ENCODE data around the gene ATF7IP2.
"Not testable (repeated sequence)": the region's sequence is repeated elsewhere in the genome, so short reads cannot be mapped to it uniquely, and the experiment has no call there.

ATF7IP2 gene

GRCh38 chr16:10428433-10429168 is 42.7 kb downstream of the ATF7IP2 start:
- no peak for TF ChIP-seq CTCF (IDR thresholded peaks at IDR 0.05; ENCODE audit: borderline replicate concordance, insufficient read depth, low read depth, low read length)
- H3K4me3 ChIP-seq (ENCODE audit: low read depth, low read length): no peak overlapping the region

- not testable (repeated sequence) for H3K4me3 ChIP-seq (ENCODE audit: low read depth, low read length)
These were observed 43.6 kb downstream of the ATF7IP2 start for GRCh38 chr16:10429299-10429969.

GRCh38 chr16:10441726-10442125 is 55.9 kb downstream of the ATF7IP2 start:
- no peak for TF ChIP-seq CTCF (IDR thresholded peaks at IDR 0.05; ENCODE audit: borderline replicate concordance, insufficient read depth, low read depth, low read length)
- H3K4me3 ChIP-seq (ENCODE audit: low read depth, low read length): no peak overlapping the region

- no peak overlapping the region for H3K4me3 ChIP-seq (ENCODE audit: low read depth, low read length)
- no peak for TF ChIP-seq CTCF (IDR thresholded peaks at IDR 0.05; ENCODE audit: borderline replicate concordance, insufficient read depth, low read depth, low read length)
These were observed 61.4 kb downstream of the ATF7IP2 start for GRCh38 chr16:10447289-10447688.

- not testable (repeated sequence) for H3K4me3 ChIP-seq (ENCODE audit: low read depth, low read length)
These were observed 66.6 kb downstream of the ATF7IP2 start for GRCh38 chr16:10452208-10453158.

GRCh38 chr16:10453159-10453510 is 67.3 kb downstream of the ATF7IP2 start:
- TF ChIP-seq CTCF (IDR thresholded peaks at IDR 0.05; ENCODE audit: borderline replicate concordance, insufficient read depth, low read depth, low read length): no peak
- H3K4me3 ChIP-seq (ENCODE audit: low read depth, low read length): no peak overlapping the region

GRCh38 chr16:10465821-10466220 is 80.0 kb downstream of the ATF7IP2 start:
- no peak overlapping the region for H3K4me3 ChIP-seq (ENCODE audit: low read depth, low read length)
- no peak for TF ChIP-seq CTCF (IDR thresholded peaks at IDR 0.05; ENCODE audit: borderline replicate concordance, insufficient read depth, low read depth, low read length)
